Type B pancreatic cell (in vitro differentiated cells): ENCODE measurements around the gene GDF15. TPM values are rescaled to one million over a fixed set of nuclear protein-coding genes. Genes with fewer than 3 reads are reported as not detected.

Experiments
- DNase-seq: peaks from one replicate; pipeline ENCODE4 v3.0.0; 2021; ENCODE audit warnings: mixed read lengths; ENCODE audit not compliant: unreplicated experiment; ENCODE audit errors: extremely low spot score
- H3K27ac Mint-ChIP-seq: 2 replicates; pipeline ENCODE4 v1.8.0; 2021; ENCODE audit warnings: mild to moderate bottlenecking, mixed read lengths
- H3K27me3 Mint-ChIP-seq: 2 replicates; pipeline ENCODE4 v1.8.0; 2021; ENCODE audit warnings: mixed read lengths
- H3K36me3 Mint-ChIP-seq: 2 replicates; pipeline ENCODE4 v1.8.0; 2021; ENCODE audit warnings: mixed read lengths
- H3K4me1 Mint-ChIP-seq: one replicate; pipeline ENCODE4 v1.8.0; 2021; ENCODE audit warnings: mixed read lengths; ENCODE audit not compliant: unreplicated experiment
- H3K4me3 Mint-ChIP-seq: 2 replicates; pipeline ENCODE4 v1.8.0; 2021; ENCODE audit warnings: mild to moderate bottlenecking, mixed read lengths
- H3K9me3 Mint-ChIP-seq: 2 replicates; pipeline ENCODE4 v1.8.0; 2021; ENCODE audit warnings: mixed read lengths
- CTCF ChIP-seq: fragments of 200-600 bp; sonication (generic); conservative IDR thresholded peaks from 2 replicates; pipeline ENCODE4 v1.5.0; 2021; ENCODE audit warnings: antibody characterized with exemption, mild to moderate bottlenecking
- total RNA-seq: library from RNA; stranded (reverse); gene quantifications from 2 replicates; pipeline ENCODE4 v1.2.1, GENCODE V29; 2021; ENCODE audit warnings: low replicate concordance

The GDF15 gene
- total RNA-seq, 1 donor from 2014 or later: 102 TPM

GRCh38 chr19:18392417-18392816, 6.5 kb downstream of the GDF15 start:
- H3K9me3 Mint-ChIP-seq: no peaks in the 10 kb centered on the region
- H3K36me3 Mint-ChIP-seq: no peaks in the 10 kb centered on the region
- no peak for DNase-seq
- no peak for TF ChIP-seq CTCF
- no peak overlapping the region for H3K4me3 Mint-ChIP-seq
- peaks cover 7% of the 10 kb centered on the region for H3K4me1 Mint-ChIP-seq
- H3K27me3 Mint-ChIP-seq: peaks cover 11% of the 10 kb centered on the region
- no peak overlapping the region for H3K27ac Mint-ChIP-seq

GRCh38 chr19:18392926-18393325, 7.0 kb downstream of the GDF15 start:
- Mint-ChIP-seq H3K4me3 (no peak overlapping the region), H3K9me3 (no peaks in the 10 kb centered on the region), H3K36me3 (no peaks in the 10 kb centered on the region), H3K4me1 (peaks cover 5% of the 10 kb centered on the region), H3K27me3 (peaks cover 9% of the 10 kb centered on the region), H3K27ac (no peak overlapping the region)
- TF ChIP-seq CTCF: no peak
- no peak for DNase-seq

- no peaks in the 10 kb centered on the region for H3K9me3 Mint-ChIP-seq
- TF ChIP-seq CTCF: no peak
- no peak overlapping the region for H3K27ac Mint-ChIP-seq
- H3K27me3 Mint-ChIP-seq: peaks cover 9% of the 10 kb centered on the region
- H3K4me3 Mint-ChIP-seq: no peak overlapping the region
- H3K36me3 Mint-ChIP-seq: no peaks in the 10 kb centered on the region
- no peak for DNase-seq
- peaks cover 5% of the 10 kb centered on the region for H3K4me1 Mint-ChIP-seq
Observed at GRCh38 chr19:18393836-18394235, 7.9 kb downstream of the GDF15 start.

GRCh38 chr19:18396471-18397241, 10.7 kb downstream of the GDF15 start:
- Mint-ChIP-seq H3K4me1 (peaks cover 3% of the 10 kb centered on the region), H3K9me3 (no peaks in the 10 kb centered on the region), H3K4me3 (no peak overlapping the region), H3K36me3 (no peaks in the 10 kb centered on the region), H3K27me3 (no peaks in the 10 kb centered on the region), H3K27ac (no peak overlapping the region)
- no peak for DNase-seq
- TF ChIP-seq CTCF: no peak

GRCh38 chr19:18397242-18398202, 11.6 kb downstream of the GDF15 start, which contains the start of gene LRRC25:
Gene LRRC25 (minus strand): TSS chr19:18397622. CDS start chr19:18396963, 659 bp downstream.
- H3K27me3 Mint-ChIP-seq: no peaks in the 10 kb centered on the region
- no peaks in the 10 kb centered on the region for H3K36me3 Mint-ChIP-seq
- DNase-seq: no peak
- H3K9me3 Mint-ChIP-seq: no peaks in the 10 kb centered on the region
- H3K4me3 Mint-ChIP-seq: no peak within 1 kb of the TSS
- no peak for TF ChIP-seq CTCF
- no peak within 1 kb of the TSS for H3K27ac Mint-ChIP-seq
- H3K4me1 Mint-ChIP-seq: peaks cover 9% of the 10 kb centered on the region
